HG02981 (cell line): ENCODE data around the gene PPAT.
A peak's percentile ranks its signal among the peaks of the same experiment; 100 is the strongest.

Experiments used
- ATAC-seq: cut with Tn5 transposase; IDR thresholded peaks from one replicate; pipeline ENCODE4 v1.9.1; 2021; ENCODE audit warnings: mild to moderate bottlenecking, moderate library complexity; ENCODE audit not compliant: unreplicated experiment

The PPAT gene

DNA sequence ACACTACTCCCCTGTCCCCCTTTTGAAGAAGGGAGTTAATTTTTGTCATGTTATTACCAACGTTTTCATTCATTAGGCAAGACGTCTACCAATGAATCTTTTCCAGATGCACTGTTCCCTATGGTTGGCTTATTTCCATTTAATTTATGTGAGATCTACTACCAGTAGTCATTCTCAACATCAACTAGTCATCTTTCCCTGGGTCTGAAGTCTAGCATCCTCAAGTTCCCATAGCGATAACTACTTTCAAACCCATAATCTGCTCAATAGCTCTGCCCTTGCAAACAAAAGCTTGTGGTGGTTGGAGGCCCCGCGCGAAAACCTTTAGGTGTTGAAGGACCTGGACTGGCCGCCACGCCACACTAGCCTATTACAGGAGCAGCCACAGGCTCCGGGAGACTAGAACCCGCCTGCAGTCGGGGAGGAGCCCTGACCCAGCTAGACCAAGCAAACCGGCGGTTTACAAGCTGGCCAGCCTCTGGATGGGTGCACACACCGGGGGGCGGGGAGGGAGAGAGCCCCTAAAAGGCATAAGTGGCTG lies 746 bp downstream of the PPAT start:
- ATAC-seq = peak; percentile 17

GRCh38 chr4:56433280-56433679 lies 2.1 kb downstream of the PPAT start:
- no peak for ATAC-seq

DNA sequence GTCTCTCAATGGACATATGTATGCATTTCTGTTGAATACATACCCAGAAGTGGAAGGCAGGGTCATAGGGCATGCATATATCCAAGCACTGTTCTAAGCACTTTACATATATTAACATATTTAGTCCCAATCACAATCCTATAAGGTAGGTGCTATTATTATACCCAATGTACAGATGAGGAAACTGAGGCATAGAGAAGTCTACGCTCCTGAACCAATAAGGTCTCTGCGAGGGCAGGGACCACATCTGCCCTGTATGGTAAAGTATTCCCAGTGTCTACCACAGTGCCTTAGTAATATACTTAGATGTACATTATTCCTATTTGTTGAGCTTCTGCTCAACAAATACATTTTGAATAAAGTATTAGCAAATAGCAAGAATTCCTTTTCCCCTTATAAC lies 5.2 kb downstream of the PPAT start:
- ATAC-seq = no peak

DNA sequence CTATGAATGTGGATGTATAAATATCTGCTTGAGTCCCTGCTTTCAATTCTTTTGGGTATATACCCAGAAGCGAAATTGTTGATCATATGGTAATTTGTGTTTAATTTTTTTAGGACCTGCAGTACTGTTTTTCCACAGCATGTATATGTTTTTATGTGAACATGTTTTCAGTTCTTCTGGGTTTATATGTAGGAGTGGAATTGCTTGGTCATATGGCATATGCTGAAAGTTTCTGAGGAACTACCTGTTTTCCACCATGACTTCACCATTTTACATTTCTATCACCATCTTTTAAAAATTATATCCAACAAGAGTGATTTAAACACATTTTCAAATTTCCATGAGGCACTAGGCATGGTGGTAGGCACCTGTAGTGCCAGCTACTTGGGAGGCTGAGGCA lies 8.2 kb downstream of the PPAT start:
- no peak for ATAC-seq

DNA sequence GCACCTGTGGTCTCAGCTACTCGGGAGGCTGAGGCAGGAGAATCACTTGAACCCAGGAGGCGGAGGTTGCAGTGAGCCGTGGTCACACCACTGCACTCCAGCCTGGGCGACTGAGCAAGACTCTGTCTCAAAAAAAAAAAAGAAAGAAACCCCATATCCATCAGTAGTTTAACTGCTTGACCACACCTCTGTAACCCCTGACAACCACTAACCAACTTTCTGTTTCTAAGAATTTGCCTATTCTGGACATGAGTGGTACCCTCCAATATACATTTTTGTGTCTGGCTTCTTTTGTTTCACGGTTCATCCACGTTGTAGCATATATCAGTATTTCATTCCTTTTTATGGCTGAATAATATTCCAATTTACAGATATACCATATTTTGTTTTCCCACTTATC lies 9.1 kb downstream of the PPAT start:
- ATAC-seq = peak; percentile 93

DNA sequence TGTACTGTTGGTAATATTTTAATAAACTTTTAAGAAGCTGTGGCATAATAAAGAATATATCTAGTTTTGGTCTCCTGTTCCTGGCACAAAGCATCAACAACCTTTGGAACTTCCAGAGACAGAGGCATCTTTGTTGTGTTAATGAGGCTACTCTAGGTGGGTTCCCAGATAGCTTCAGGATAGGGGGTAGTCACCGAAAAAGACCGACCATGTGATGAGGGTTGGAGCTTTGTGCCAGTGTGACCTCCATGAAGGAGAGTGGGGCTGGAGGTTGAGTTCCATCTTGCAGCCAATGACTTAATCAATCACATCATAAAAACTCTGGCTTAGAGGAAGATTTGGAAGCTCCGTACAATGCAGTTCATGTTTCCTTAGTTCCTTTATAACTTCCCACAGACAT lies 9.9 kb downstream of the PPAT start:
- no peak for ATAC-seq

- no peak for ATAC-seq
These were observed 10.5 kb downstream of the PPAT start for GRCh38 chr4:56424697-56425514.

- no peak for ATAC-seq
These were observed 11.2 kb downstream of the PPAT start for GRCh38 chr4:56424176-56424575.

DNA sequence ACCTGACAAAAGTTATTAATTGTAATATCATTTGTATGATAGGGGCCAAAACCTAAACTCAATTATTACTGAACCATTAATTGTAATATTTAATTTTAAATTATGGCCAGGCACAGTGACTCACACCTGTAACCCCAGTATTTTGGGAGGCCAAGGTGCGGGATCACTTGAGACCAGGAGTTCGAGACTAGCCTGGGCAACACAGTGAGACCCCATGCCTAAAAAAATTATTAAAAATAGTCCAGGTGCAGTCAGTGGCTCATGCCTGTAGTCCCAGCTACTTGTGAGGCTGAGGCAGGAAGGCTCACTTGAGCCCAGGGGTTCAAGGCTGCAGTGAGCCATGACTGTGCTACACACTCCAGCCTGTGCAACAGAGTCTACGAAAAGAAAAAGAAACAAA lies 18.0 kb downstream of the PPAT start:
- no peak for ATAC-seq

DNA sequence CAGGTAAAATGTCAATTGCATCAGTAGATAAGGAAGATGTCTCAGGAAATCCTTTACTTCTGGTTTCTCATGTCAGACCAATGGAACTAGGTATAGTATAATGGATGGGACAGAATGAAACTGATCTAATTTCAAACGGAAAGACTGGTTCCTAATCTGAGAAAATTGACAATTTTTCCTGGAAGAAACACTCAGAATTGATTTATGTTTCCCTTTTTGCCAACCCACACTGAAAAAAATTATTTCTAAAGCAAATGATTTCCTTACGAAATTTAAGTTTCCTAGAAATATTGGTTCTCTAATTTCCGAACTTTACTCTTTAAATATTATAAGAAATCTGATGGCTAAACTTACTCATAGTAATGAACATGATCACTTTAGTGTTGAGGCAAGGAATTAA lies 19.1 kb downstream of the PPAT start:
- ATAC-seq = no peak

GRCh38 chr4:56414135-56414670 lies 21.2 kb downstream of the PPAT start:
- no peak for ATAC-seq

- no peak for ATAC-seq
These were observed 25.0 kb downstream of the PPAT start for GRCh38 chr4:56410247-56411062.

GRCh38 chr4:56409511-56410090 lies 25.8 kb downstream of the PPAT start:
- ATAC-seq = no peak

GRCh38 chr4:56408978-56409377 lies 26.4 kb downstream of the PPAT start:
- no peak for ATAC-seq

DNA sequence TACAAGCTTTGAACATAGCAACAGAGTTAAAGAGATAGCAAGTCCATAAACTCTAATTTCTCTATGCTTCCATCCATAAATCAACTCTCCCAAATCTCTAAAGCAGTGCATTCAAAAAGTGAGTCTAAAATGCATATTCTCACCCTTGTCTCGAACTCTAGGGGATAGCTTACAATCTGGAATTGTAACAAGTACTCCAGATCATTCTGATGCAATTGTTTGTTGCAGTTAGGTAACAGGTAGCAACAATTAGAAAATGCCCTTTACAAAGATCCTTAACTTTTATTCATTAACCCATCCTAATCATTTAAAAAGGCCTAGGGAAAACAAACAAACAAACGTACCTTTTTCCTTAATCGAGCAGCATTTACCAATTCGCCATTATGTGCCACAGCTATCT lies 29.3 kb downstream of the PPAT start:
- ATAC-seq = no peak

DNA sequence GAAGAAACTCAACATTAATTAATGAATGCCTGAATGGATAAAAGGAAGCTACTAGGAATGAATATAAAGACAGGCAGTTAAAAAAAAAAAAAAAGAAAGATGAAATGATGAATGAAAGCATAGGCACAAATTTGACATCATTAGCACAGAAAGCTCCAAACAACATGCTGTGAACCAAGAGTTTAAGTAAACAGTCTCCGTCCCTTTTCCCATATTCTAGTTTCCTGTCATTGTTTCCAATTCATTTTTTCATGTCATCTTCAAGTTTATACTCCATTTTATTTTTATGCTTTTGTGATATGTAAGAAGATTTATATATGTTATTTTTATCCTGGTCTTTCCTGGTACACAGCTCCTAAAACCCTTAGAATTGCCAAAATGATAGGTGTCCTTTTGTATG lies 30.4 kb downstream of the PPAT start:
- ATAC-seq = no peak

DNA sequence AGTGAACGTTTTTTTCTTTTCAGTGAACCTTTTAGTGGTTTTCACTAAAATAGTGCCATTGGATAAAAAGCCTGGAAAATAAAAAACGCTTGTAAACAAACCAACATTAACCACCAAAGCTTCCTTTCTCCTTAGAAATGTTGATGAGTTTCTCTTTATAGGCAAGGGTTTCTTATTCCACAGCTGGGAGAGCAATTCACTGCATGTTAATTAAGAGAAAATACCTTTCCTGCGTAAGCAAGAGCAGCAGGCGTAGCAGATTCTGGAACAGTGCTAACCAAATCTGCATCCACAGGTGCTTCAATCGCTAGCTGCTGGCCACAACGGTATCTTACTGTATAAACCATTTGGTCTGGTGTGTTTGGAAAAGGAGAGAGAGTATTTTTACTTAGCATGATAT lies 34.9 kb downstream of the PPAT start:
- no peak for ATAC-seq

- no peak for ATAC-seq
These were observed 44.1 kb downstream of the PPAT start for GRCh38 chr4:56391270-56391669.

DNA sequence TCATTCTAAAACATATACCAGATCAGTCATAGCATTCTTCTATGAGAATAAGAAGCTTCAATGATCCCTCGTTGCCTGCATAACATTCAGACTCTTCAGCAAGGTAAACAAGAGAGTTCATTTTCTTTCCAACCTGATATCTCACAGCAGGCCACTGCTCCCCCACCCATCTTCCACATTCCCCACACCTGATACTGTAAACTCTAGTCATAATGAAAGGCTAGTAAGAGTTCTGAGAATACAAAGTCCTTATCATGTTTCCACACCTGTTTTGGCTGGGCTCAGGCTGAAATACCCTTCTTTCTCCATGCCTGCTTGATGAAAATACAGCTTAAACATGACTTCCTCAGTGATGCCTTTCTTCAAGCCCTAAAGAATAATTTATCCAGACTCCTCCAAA lies 45.9 kb downstream of the PPAT start:
- ATAC-seq = no peak

- no peak for ATAC-seq
These were observed 47.1 kb downstream of the PPAT start for GRCh38 chr4:56388306-56388705.
